HCT116 (cell line): ENCODE results near the gene IFT22. TPM values are rescaled to one million over a fixed set of nuclear protein-coding genes. Genes with fewer than 3 reads are reported as not detected.

Experiments used
- ATAC-seq: fragments of 200-7000 bp; cut with Tn5 transposase; 2 replicates; pipeline ENCODE4 v1.9.1; 2020; ENCODE audit warnings: mild to moderate bottlenecking, moderate library complexity
- BruUV-seq: library from RNA; stranded (reverse); fragments of 400-500 nt; replicated peaks from 2 replicates; lab custom pipeline; 2021; lab: Mats Ljungman, UMichigan
- CTCF ChIA-PET: fragments of 300-600 bp; sonication (Branson Sonifier 250); formaldehyde crosslinking; loops from one replicate; lab custom pipeline; 2021; ENCODE audit warnings: antibody characterized with exemption; lab: Charles Lee
- POLR2A ChIA-PET: fragments of 300-600, 350-600 bp; sonication (Branson Sonifier 250); formaldehyde crosslinking; loops from one replicate; lab custom pipeline; 2021; ENCODE audit warnings: antibody characterized with exemption; lab: Charles Lee
- RAD21 ChIA-PET, 2 experiments: fragments of 300-600 bp; sonication (Branson Sonifier 250); formaldehyde crosslinking; loops; one replicate each; lab custom pipeline; 2023; ENCODE audit warnings: low total read pairs in 2 of 2; ENCODE audit not compliant: uncharacterized antibody in 2 of 2, unreplicated experiment in 2 of 2, low non-redundant PET in 1 of 2; lab: Charles Lee
- DNase-seq: peaks from one replicate; pipeline ENCODE4 v3.0.0-alpha.2; 2010; ENCODE audit warnings: low read depth, low spot score
- H2AFZ ChIP-seq: fragments of 200-600 bp; shearing (Covaris generic), sonication (generic); 2 replicates; pipeline ENCODE4 v1.6.1; 2017; ENCODE audit warnings: low read depth, mixed run types, mixed read lengths, antibody characterized with exemption, low read length; ENCODE audit not compliant: poor library complexity, severe bottlenecking
- H3K27ac ChIP-seq: 2 replicates; pipeline ENCODE4 v1.5.1; 2012; ENCODE audit warnings: low read depth, low read length
- H3K27me3 ChIP-seq: fragments of 200-600 bp; sonication (generic); 2 replicates; pipeline ENCODE4 v1.6.1; 2016; ENCODE audit warnings: mixed run types, low read length, mixed read lengths; ENCODE audit not compliant: insufficient read depth
- H3K36me3 ChIP-seq, 2 experiments: fragments of 200-500 bp in 1 of 2; fragments of 200-600 bp in 1 of 2; sonication (Bioruptor generic) in 1 of 2; sonication (generic) in 1 of 2; 2 replicates each; pipeline versions ENCODE4 v1.5.1 to v1.6.1; 2014 to 2016; ENCODE audit warnings: low read length in 2 of 2, inconsistent platforms in 1 of 2, mixed read lengths in 1 of 2, mixed run types in 1 of 2; ENCODE audit not compliant: insufficient read depth in 2 of 2, control insufficient read depth in 1 of 2
- H3K4me1 ChIP-seq, 2 experiments: fragments of 200-600 bp in 1 of 2; sonication (generic) in 1 of 2; 2 replicates each; pipeline versions ENCODE4 v1.5.1 to v1.6.1; 2012 to 2017; ENCODE audit warnings: low read length in 2 of 2, inconsistent platforms in 1 of 2, mild to moderate bottlenecking in 1 of 2, mixed read lengths in 1 of 2, mixed run types in 1 of 2, moderate library complexity in 1 of 2; ENCODE audit not compliant: insufficient read depth in 2 of 2, control insufficient read depth in 1 of 2
- H3K4me2 ChIP-seq: fragments of 200-600 bp; sonication (generic); 2 replicates; pipeline ENCODE4 v1.6.1; 2017; ENCODE audit warnings: mixed run types, low read length, mixed read lengths
- H3K4me3 ChIP-seq, 2 experiments: fragments of 200-600 bp in 1 of 2; sonication (generic) in 1 of 2; replicated peaks in 1 of 2; 2 replicates each; pipeline ENCODE4 v1.5.1; 2011 to 2016; ENCODE audit warnings: low read length in 2 of 2, control low read depth in 1 of 2, low read depth in 1 of 2, mild to moderate bottlenecking in 1 of 2, mixed read lengths in 1 of 2, mixed run types in 1 of 2
- H3K79me2 ChIP-seq: fragments of 200-600 bp; sonication (generic); 2 replicates; pipeline ENCODE4 v1.6.1; 2017; ENCODE audit warnings: mild to moderate bottlenecking, mixed run types, low read length, moderate library complexity, mixed read lengths; ENCODE audit not compliant: insufficient read depth
- H3K9ac ChIP-seq: fragments of 200-600 bp; sonication (generic); 2 replicates; pipeline ENCODE4 v1.6.1; 2016; ENCODE audit warnings: low read length, mixed read lengths
- H3K9me2 ChIP-seq: fragments of 200-600 bp; sonication (generic), shearing (Covaris generic); 2 replicates; pipeline ENCODE4 v1.6.1; 2017; ENCODE audit warnings: mixed run types, mild to moderate bottlenecking, moderate library complexity; ENCODE audit not compliant: insufficient read depth
- H3K9me3 ChIP-seq, 2 experiments: fragments of 200-500 bp in 1 of 2; fragments of 200-600 bp in 1 of 2; sonication (Bioruptor generic) in 1 of 2; sonication (generic) in 1 of 2; 2 replicates each; pipeline ENCODE4 v1.6.1; 2014 to 2017; ENCODE audit warnings: low read length in 2 of 2, mixed read lengths in 2 of 2, inconsistent platforms in 1 of 2, low read depth in 1 of 2, mild to moderate bottlenecking in 1 of 2, mixed run types in 1 of 2, moderate library complexity in 1 of 2; ENCODE audit not compliant: control insufficient read depth in 1 of 2, insufficient read depth in 1 of 2
- H4K20me1 ChIP-seq: fragments of 200-600 bp; sonication (generic), shearing (Covaris generic); 2 replicates; pipeline ENCODE4 v1.6.1; 2017; ENCODE audit warnings: mixed run types, mild to moderate bottlenecking, moderate library complexity; ENCODE audit not compliant: insufficient read depth
- CBX3 ChIP-seq: IDR thresholded peaks from 2 replicates; pipeline ENCODE4 v1.6.1; 2012; ENCODE audit warnings: low read depth
- CEBPB ChIP-seq: IDR thresholded peaks from 2 replicates; pipeline ENCODE4 v1.6.1; 2012; ENCODE audit warnings: low read depth
- EGR1 ChIP-seq: IDR thresholded peaks from 2 replicates; pipeline ENCODE4 v1.6.1; 2012; ENCODE audit warnings: low read depth
- ELF1 ChIP-seq: IDR thresholded peaks from 2 replicates; pipeline ENCODE4 v1.6.1; 2012; ENCODE audit warnings: low read depth, borderline replicate concordance
- EZH2 ChIP-seq: fragments of 200-600 bp; sonication (generic); IDR thresholded peaks from 2 replicates; pipeline ENCODE4 v1.6.1; 2017; ENCODE audit warnings: antibody characterized with exemption, mixed run types
- EZH2phosphoT487 ChIP-seq: fragments of 200-600 bp; IDR thresholded peaks from 2 replicates; pipeline ENCODE4 v1.6.1; 2018; ENCODE audit warnings: antibody characterized with exemption, borderline replicate concordance
- JUND ChIP-seq: IDR thresholded peaks from 2 replicates; pipeline ENCODE4 v1.6.1; 2012
- POLR2A ChIP-seq: IDR thresholded peaks from 2 replicates; pipeline ENCODE4 v1.7.0; 2011; ENCODE audit warnings: borderline replicate concordance; ENCODE audit not compliant: insufficient read depth, insufficient read length; ENCODE audit errors: extremely low read depth
- RAD21 ChIP-seq: IDR thresholded peaks from 2 replicates; pipeline ENCODE4 v1.6.1; 2012; ENCODE audit warnings: low read depth, mild to moderate bottlenecking
- SIN3A ChIP-seq: IDR thresholded peaks from 2 replicates; pipeline ENCODE4 v1.6.1; 2012; ENCODE audit warnings: low read depth
- SP1 ChIP-seq: IDR thresholded peaks from 2 replicates; pipeline ENCODE4 v1.6.1; 2012; ENCODE audit warnings: low read depth
- SRF ChIP-seq: IDR thresholded peaks from 2 replicates; pipeline ENCODE4 v1.6.1; 2012; ENCODE audit warnings: low read depth
- ZFX ChIP-seq: fragments of 450-650 bp; IDR thresholded peaks from 2 replicates; pipeline ENCODE4 v1.6.1; 2017
- ZNF274 ChIP-seq: fragments of 200-500 bp; sonication (Bioruptor generic); IDR thresholded peaks from 2 replicates; pipeline ENCODE4 v1.6.1; 2014; ENCODE audit warnings: mild to moderate bottlenecking, low read depth, low read length, inconsistent platforms
- intact Hi-C: fragments of 100-400 bp; cut with micrococcal nuclease; formaldehyde crosslinking; loops from 2 replicates; pipeline ENCODE4 v1.10.0; 2022
- total RNA-seq: library from RNA; stranded (reverse); gene quantifications from one replicate; pipeline ENCODE4 v1.2.1, GENCODE V29; 2021; ENCODE audit not compliant: unreplicated experiment
- TF ChIP-seq, protein P1 (sequence below): IDR thresholded peaks from 2 replicates; pipeline ENCODE4 v1.6.1; 2012; ENCODE audit warnings: low read depth
- TF ChIP-seq, protein P2 (sequence below): IDR thresholded peaks from 2 replicates; pipeline ENCODE4 v1.6.1; 2012
- TF ChIP-seq, protein P3 (sequence below): IDR thresholded peaks from 2 replicates; pipeline ENCODE4 v1.6.1; 2012
- TF ChIP-seq, protein P4 (sequence below): IDR thresholded peaks from 2 replicates; pipeline ENCODE4 v1.6.1; 2011; ENCODE audit warnings: mild to moderate bottlenecking, low read length, moderate library complexity; ENCODE audit not compliant: insufficient replicate concordance; ENCODE audit errors: extremely low read depth

The IFT22 gene
- total RNA-seq, 1 experiment from 2014 or later = 27.2 TPM

DNA sequence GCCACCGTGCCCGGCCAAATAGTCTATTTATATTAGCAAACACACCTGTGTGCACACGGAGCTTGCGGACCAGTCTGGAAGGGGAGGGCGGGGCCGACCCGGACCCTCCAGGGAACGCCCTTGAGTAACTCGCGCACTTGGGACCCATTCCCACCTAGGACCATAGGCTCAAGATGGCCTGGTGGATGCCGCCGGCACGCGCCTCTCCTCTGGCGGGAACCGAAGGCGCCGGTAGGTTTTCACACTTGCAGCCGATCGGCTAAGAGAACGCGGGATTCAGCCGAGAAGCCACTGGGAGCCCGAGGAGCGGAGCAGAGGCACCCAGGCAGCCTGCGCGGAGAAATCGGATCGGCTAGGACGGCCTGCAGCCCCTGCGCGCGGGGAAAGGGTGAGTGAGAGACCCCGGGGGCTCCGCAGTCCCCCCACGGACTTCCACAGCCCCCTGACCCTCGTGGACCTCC is 18.9 kb downstream of the IFT22 start:
- no TSS peak for BruUV-seq
- no peak overlapping the region for H3K9ac ChIP-seq

More for the DNA sequence above, 18.9 kb downstream of the IFT22 start:
- H3K27me3 ChIP-seq = no peaks in the 10 kb centered on the region
- H2AFZ ChIP-seq = no peak overlapping the region
- POLR2A ChIA-PET = no interaction called here
- no peaks in the 10 kb centered on the region for H3K9me2 ChIP-seq
- H3K36me3 ChIP-seq = no peaks in the 10 kb centered on the region
- no peak overlapping the region for H3K27ac ChIP-seq
- RAD21 ChIA-PET = no interaction called here
- no peak for DNase-seq
- CTCF ChIA-PET = no interaction called here
- intact Hi-C loops = no loop called here
- no peak overlapping the region for H3K4me2 ChIP-seq
- H3K79me2 ChIP-seq = no peaks in the 10 kb centered on the region
- ATAC-seq = no peak
- no peaks in the 10 kb centered on the region for H4K20me1 ChIP-seq
- no peak overlapping the region for H3K4me3 ChIP-seq
- H3K4me1 ChIP-seq = peaks cover 3 to 7% of the 10 kb centered on the region in 2 experiments; a peak in 3 of 4 replicates
- no peaks in the 10 kb centered on the region; a peak in 1 of 4 replicates for H3K9me3 ChIP-seq
- TF ChIP-seq EZH2 (no peak), SP1 (no peak), CEBPB (no peak), ZFX (no peak), JUND (no peak), CBX3 (no peak), ELF1 (no peak), SIN3A (no peak), ZNF274 (no peak), SRF (no peak), EZH2phosphoT487 (no peak), POLR2A (no peak), EGR1 (no peak), RAD21 (no peak)
- TF ChIP-seq, protein P1, sequence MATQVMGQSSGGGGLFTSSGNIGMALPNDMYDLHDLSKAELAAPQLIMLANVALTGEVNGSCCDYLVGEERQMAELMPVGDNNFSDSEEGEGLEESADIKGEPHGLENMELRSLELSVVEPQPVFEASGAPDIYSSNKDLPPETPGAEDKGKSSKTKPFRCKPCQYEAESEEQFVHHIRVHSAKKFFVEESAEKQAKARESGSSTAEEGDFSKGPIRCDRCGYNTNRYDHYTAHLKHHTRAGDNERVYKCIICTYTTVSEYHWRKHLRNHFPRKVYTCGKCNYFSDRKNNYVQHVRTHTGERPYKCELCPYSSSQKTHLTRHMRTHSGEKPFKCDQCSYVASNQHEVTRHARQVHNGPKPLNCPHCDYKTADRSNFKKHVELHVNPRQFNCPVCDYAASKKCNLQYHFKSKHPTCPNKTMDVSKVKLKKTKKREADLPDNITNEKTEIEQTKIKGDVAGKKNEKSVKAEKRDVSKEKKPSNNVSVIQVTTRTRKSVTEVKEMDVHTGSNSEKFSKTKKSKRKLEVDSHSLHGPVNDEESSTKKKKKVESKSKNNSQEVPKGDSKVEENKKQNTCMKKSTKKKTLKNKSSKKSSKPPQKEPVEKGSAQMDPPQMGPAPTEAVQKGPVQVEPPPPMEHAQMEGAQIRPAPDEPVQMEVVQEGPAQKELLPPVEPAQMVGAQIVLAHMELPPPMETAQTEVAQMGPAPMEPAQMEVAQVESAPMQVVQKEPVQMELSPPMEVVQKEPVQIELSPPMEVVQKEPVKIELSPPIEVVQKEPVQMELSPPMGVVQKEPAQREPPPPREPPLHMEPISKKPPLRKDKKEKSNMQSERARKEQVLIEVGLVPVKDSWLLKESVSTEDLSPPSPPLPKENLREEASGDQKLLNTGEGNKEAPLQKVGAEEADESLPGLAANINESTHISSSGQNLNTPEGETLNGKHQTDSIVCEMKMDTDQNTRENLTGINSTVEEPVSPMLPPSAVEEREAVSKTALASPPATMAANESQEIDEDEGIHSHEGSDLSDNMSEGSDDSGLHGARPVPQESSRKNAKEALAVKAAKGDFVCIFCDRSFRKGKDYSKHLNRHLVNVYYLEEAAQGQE = no peak
- TF ChIP-seq, protein P2, sequence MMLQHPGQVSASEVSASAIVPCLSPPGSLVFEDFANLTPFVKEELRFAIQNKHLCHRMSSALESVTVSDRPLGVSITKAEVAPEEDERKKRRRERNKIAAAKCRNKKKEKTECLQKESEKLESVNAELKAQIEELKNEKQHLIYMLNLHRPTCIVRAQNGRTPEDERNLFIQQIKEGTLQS = no peak
- TF ChIP-seq, protein P3, sequence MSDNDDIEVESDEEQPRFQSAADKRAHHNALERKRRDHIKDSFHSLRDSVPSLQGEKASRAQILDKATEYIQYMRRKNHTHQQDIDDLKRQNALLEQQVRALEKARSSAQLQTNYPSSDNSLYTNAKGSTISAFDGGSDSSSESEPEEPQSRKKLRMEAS = no peak
- TF ChIP-seq, protein P4, sequence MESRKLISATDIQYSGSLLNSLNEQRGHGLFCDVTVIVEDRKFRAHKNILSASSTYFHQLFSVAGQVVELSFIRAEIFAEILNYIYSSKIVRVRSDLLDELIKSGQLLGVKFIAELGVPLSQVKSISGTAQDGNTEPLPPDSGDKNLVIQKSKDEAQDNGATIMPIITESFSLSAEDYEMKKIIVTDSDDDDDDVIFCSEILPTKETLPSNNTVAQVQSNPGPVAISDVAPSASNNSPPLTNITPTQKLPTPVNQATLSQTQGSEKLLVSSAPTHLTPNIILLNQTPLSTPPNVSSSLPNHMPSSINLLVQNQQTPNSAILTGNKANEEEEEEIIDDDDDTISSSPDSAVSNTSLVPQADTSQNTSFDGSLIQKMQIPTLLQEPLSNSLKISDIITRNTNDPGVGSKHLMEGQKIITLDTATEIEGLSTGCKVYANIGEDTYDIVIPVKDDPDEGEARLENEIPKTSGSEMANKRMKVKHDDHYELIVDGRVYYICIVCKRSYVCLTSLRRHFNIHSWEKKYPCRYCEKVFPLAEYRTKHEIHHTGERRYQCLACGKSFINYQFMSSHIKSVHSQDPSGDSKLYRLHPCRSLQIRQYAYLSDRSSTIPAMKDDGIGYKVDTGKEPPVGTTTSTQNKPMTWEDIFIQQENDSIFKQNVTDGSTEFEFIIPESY = no peak
- TF ChIP-seq, all 23 proteins: peak for 0
